Measurements from ENCODE around the gene AGAP3. TPM values are rescaled to one million over a fixed set of nuclear protein-coding genes. Genes with fewer than 3 reads are reported as not detected.

The AGAP3 gene
- total RNA-seq, 1 experiment from 2014 or later, result 70.2 TPM

DNA sequence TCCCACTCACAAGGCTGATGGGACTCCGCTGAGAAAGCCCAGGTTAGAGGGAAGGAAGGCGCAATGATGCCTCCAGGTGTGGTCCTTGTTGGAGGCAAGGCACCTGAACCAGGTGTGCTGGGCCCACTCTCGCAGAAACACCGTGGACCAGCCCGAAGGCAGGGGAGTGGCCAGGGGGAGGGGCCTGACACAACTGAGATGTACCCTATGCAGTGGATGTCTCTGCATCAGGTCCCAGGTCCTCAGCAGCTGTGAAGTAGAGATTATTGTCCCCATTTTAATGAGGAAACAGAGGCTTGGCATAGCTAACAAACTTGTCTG lies 49.2 kb downstream of the AGAP3 start:
- no peaks in the 10 kb centered on the region for H3K27me3 Mint-ChIP-seq (ENCODE audit: insufficient read depth, unreplicated experiment)

GRCh38 chr7:151135866-151136843 lies 49.9 kb downstream of the AGAP3 start:
- H3K9me3 ChIP-seq, result no peaks in the 10 kb centered on the region
- intact Hi-C loops (cut with micrococcal nuclease; ENCODE audit: unreplicated experiment), result no loop called here
- no peak overlapping the region for H3K4me3 ChIP-seq (ENCODE audit: low read depth, low read length)
- TF ChIP-seq, protein P1, sequence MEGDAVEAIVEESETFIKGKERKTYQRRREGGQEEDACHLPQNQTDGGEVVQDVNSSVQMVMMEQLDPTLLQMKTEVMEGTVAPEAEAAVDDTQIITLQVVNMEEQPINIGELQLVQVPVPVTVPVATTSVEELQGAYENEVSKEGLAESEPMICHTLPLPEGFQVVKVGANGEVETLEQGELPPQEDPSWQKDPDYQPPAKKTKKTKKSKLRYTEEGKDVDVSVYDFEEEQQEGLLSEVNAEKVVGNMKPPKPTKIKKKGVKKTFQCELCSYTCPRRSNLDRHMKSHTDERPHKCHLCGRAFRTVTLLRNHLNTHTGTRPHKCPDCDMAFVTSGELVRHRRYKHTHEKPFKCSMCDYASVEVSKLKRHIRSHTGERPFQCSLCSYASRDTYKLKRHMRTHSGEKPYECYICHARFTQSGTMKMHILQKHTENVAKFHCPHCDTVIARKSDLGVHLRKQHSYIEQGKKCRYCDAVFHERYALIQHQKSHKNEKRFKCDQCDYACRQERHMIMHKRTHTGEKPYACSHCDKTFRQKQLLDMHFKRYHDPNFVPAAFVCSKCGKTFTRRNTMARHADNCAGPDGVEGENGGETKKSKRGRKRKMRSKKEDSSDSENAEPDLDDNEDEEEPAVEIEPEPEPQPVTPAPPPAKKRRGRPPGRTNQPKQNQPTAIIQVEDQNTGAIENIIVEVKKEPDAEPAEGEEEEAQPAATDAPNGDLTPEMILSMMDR (IDR thresholded peaks at IDR 0.05; ENCODE audit: insufficient read depth in 1 of 2, low read depth in 1 of 2, low read length in 1 of 2, severe bottlenecking in 1 of 2, unreplicated experiment in 1 of 2), result no peak
- no peaks in the 10 kb centered on the region for H3K4me1 ChIP-seq
- H3K27me3 Mint-ChIP-seq (ENCODE audit: insufficient read depth, unreplicated experiment), result no peaks in the 10 kb centered on the region
- H3K9me3 Mint-ChIP-seq (ENCODE audit: unreplicated experiment), result no peaks in the 10 kb centered on the region
- no peaks in the 10 kb centered on the region for H3K27me3 ChIP-seq (replicated peaks; ENCODE audit: control insufficient read depth, insufficient read depth, low read length)
- H3K27ac Mint-ChIP-seq (ENCODE audit: unreplicated experiment), result no peak overlapping the region
- ChIA-PET POLR2A (no interaction called here), CTCF (no interaction called here)
- no peaks in the 10 kb centered on the region; the same call in 1 of the 2 replicates for H3K36me3 ChIP-seq (ENCODE audit: control insufficient read depth, insufficient read depth, low read length)
- BruUV-seq (replicated peaks), result no TSS peak
- DNase-seq, result no peak
- no peak overlapping the region for H3K4me3 Mint-ChIP-seq (ENCODE audit: unreplicated experiment)
- no peaks in the 10 kb centered on the region for H3K4me1 Mint-ChIP-seq (ENCODE audit: low read depth, unreplicated experiment)
- peaks cover 23% of the 10 kb centered on the region for H3K36me3 Mint-ChIP-seq (ENCODE audit: insufficient read depth, unreplicated experiment)

More for the DNA sequence above, 49.2 kb downstream of the AGAP3 start:
- no peak for DNase-seq
- ChIA-PET CTCF (interaction anchor here (0.6 kb wide), 1 partner anchor 31 kb away, joined by 3 read pairs; no protein-coding TSS in a partner anchor), POLR2A (no interaction called here)
- Histone ChIP-seq H3K9me3 (no peaks in the 10 kb centered on the region), H3K4me1 (no peaks in the 10 kb centered on the region), H3K36me3 (ENCODE audit: control insufficient read depth, insufficient read depth, low read length) (no peaks in the 10 kb centered on the region; the same call in 1 of the 2 replicates), H3K4me3 (ENCODE audit: low read depth, low read length) (no peak overlapping the region), H3K27me3 (replicated peaks; ENCODE audit: control insufficient read depth, insufficient read depth, low read length) (no peaks in the 10 kb centered on the region)
- Mint-ChIP-seq H3K9me3 (ENCODE audit: unreplicated experiment) (no peaks in the 10 kb centered on the region), H3K36me3 (ENCODE audit: insufficient read depth, unreplicated experiment) (peaks cover 24% of the 10 kb centered on the region), H3K4me3 (ENCODE audit: unreplicated experiment) (no peak overlapping the region), H3K27ac (ENCODE audit: unreplicated experiment) (no peak overlapping the region), H3K4me1 (ENCODE audit: low read depth, unreplicated experiment) (no peaks in the 10 kb centered on the region)
- TF ChIP-seq, protein P1 (IDR thresholded peaks at IDR 0.05; ENCODE audit: insufficient read depth in 1 of 2, low read depth in 1 of 2, low read length in 1 of 2, severe bottlenecking in 1 of 2, unreplicated experiment in 1 of 2), result no peak
- intact Hi-C loops (cut with micrococcal nuclease; ENCODE audit: unreplicated experiment), result no loop called here
- no TSS peak for BruUV-seq (replicated peaks)

- no TSS peak for BruUV-seq (replicated peaks)
- H3K36me3 Mint-ChIP-seq (ENCODE audit: insufficient read depth, unreplicated experiment), result peaks cover 20% of the 10 kb centered on the region
- no peak overlapping the region for H3K4me3 Mint-ChIP-seq (ENCODE audit: unreplicated experiment)
- peak in 1 of 2 experiments; percentile 29 for DNase-seq
- H3K27me3 Mint-ChIP-seq (ENCODE audit: insufficient read depth, unreplicated experiment), result no peaks in the 10 kb centered on the region
- H3K36me3 ChIP-seq (ENCODE audit: control insufficient read depth, insufficient read depth, low read length), result no peaks in the 10 kb centered on the region; the same call in 1 of the 2 replicates
- intact Hi-C loops (cut with micrococcal nuclease; ENCODE audit: unreplicated experiment), result no loop called here
- H3K4me1 Mint-ChIP-seq (ENCODE audit: low read depth, unreplicated experiment), result no peaks in the 10 kb centered on the region
- H3K27me3 ChIP-seq (replicated peaks; ENCODE audit: control insufficient read depth, insufficient read depth, low read length), result no peaks in the 10 kb centered on the region
- H3K4me3 ChIP-seq (ENCODE audit: low read depth, low read length), result no peak overlapping the region
- TF ChIP-seq, protein P1 (IDR thresholded peaks at IDR 0.05; ENCODE audit: insufficient read depth in 1 of 2, low read depth in 1 of 2, low read length in 1 of 2, severe bottlenecking in 1 of 2, unreplicated experiment in 1 of 2), result no peak
- no peaks in the 10 kb centered on the region for H3K9me3 Mint-ChIP-seq (ENCODE audit: unreplicated experiment)
- ChIA-PET POLR2A (no interaction called here), CTCF (interaction anchor here (0.5 to 1.6 kb wide), 2 partner anchors 13 to 176 kb away, joined by 3 to 5 read pairs; no protein-coding TSS in a partner anchor)
- H3K9me3 ChIP-seq, result no peaks in the 10 kb centered on the region
- H3K4me1 ChIP-seq, result no peaks in the 10 kb centered on the region
- H3K27ac Mint-ChIP-seq (ENCODE audit: unreplicated experiment), result no peak overlapping the region
Measured at GRCh38 chr7:151137076-151137675, 50.9 kb downstream of the AGAP3 start.

All from Caco-2 (cell line).